ENCODE results near the gene E2F3. TPM values are rescaled to one million over a fixed set of nuclear protein-coding genes. Genes with fewer than 3 reads are reported as not detected.
A peak's percentile ranks its signal among the peaks of the same experiment; 100 is the strongest.

Gene E2F3
- total and polyA plus RNA-seq, 3 experiments from 2014 or later, result 13.1 to 32.3 (median 31.5) TPM

GRCh38 chr6:20540683-20541082 lies 139.0 kb downstream of the E2F3 start:
- Mint-ChIP-seq H3K4me3 (no peak overlapping the region), H3K4me1 (peaks cover 38 to 80% (median 67%) of the 10 kb centered on the region in 3 donors), H3K9me3 (no peaks in the 10 kb centered on the region), H3K27me3 (no peaks in the 10 kb centered on the region), H3K36me3 (peaks cover 4 to 73% (median 22%) of the 10 kb centered on the region in 3 donors), H3K27ac (peak overlapping the region in 1 of 8 donors; percentile 67)
- no peak overlapping the region for H3K4me3 ChIP-seq (ENCODE audit: low read length)
- no peak overlapping the region for H3K27ac ChIP-seq (ENCODE audit: low read depth, low read length)
- H3K9me3 ChIP-seq (ENCODE audit: low read length), result no peaks in the 10 kb centered on the region
- peaks cover 1% of the 10 kb centered on the region for H3K4me1 ChIP-seq (ENCODE audit: insufficient read depth, low read length)
- peaks cover 16% of the 10 kb centered on the region for H3K36me3 ChIP-seq (ENCODE audit: insufficient read depth, low read length)
- CTCF ChIA-PET, result no interaction called here
- no peaks in the 10 kb centered on the region for H3K27me3 ChIP-seq (ENCODE audit: insufficient read depth, low read length, poor library complexity, severe bottlenecking)
- DNase-seq, result no peak
- POLR2A ChIA-PET, result no interaction called here

GRCh38 chr6:20541382-20541781 lies 139.7 kb downstream of the E2F3 start:
- Histone ChIP-seq H3K4me3 (ENCODE audit: low read length) (no peak overlapping the region), H3K27me3 (ENCODE audit: insufficient read depth, low read length, poor library complexity, severe bottlenecking) (no peaks in the 10 kb centered on the region), H3K27ac (ENCODE audit: low read depth, low read length) (no peak overlapping the region), H3K4me1 (ENCODE audit: insufficient read depth, low read length) (no peaks in the 10 kb centered on the region), H3K36me3 (ENCODE audit: insufficient read depth, low read length) (peaks cover 23% of the 10 kb centered on the region), H3K9me3 (ENCODE audit: low read length) (no peaks in the 10 kb centered on the region)
- Mint-ChIP-seq H3K27me3 (no peaks in the 10 kb centered on the region), H3K4me3 (peak overlapping the region in 1 of 7 donors; percentile 35), H3K27ac (peak overlapping the region in 1 of 8 donors; percentile 54), H3K36me3 (peaks cover 4 to 76% (median 26%) of the 10 kb centered on the region in 3 donors), H3K4me1 (peaks cover 33 to 76% (median 60%) of the 10 kb centered on the region in 3 donors), H3K9me3 (no peaks in the 10 kb centered on the region)
- ChIA-PET POLR2A (no interaction called here), CTCF (no interaction called here)
- no peak for DNase-seq

GRCh38 chr6:20542927-20543602 lies 141.4 kb downstream of the E2F3 start:
- Histone ChIP-seq H3K9me3 (ENCODE audit: low read length) (no peaks in the 10 kb centered on the region), H3K4me1 (ENCODE audit: insufficient read depth, low read length) (no peaks in the 10 kb centered on the region), H3K4me3 (ENCODE audit: low read length) (no peak overlapping the region), H3K27me3 (ENCODE audit: insufficient read depth, low read length, poor library complexity, severe bottlenecking) (no peaks in the 10 kb centered on the region), H3K27ac (ENCODE audit: low read depth, low read length) (no peak overlapping the region), H3K36me3 (ENCODE audit: insufficient read depth, low read length) (peaks cover 23% of the 10 kb centered on the region)
- CTCF ChIA-PET, result no interaction called here
- Mint-ChIP-seq H3K4me1 (peaks cover 30 to 61% (median 50%) of the 10 kb centered on the region in 3 donors), H3K4me3 (no peak overlapping the region), H3K9me3 (no peaks in the 10 kb centered on the region), H3K36me3 (peaks cover 4 to 77% (median 29%) of the 10 kb centered on the region in 3 donors), H3K27ac (no peak overlapping the region), H3K27me3 (no peaks in the 10 kb centered on the region)
- no peak for DNase-seq
- POLR2A ChIA-PET, result no interaction called here

Other genes starting within 250 kb of the E2F3 start
- 10 to 100 TPM; 11.6 to 12.5 TPM for gene MBOAT1, start 189.4 kb upstream of the E2F3 start, total RNA-seq
- 3.2 TPM for gene MBOAT1, start 189.4 kb upstream of the E2F3 start, polyA plus RNA-seq
- gene CDKAL1, start 132.6 kb downstream of the E2F3 start, total RNA-seq, result 10 to 100 TPM; 29.6 to 30.2 TPM
- gene CDKAL1, start 132.6 kb downstream of the E2F3 start, polyA plus RNA-seq, result 26.7 TPM